Smooth muscle cell (in vitro differentiated cells): Measurements from ENCODE around the gene OBSCN. TPM values are rescaled to one million over a fixed set of nuclear protein-coding genes. Genes with fewer than 3 reads are reported as not detected.

Experiments used
- DNase-seq: peaks from one replicate; lab custom pipeline; 2025; ENCODE audit not compliant: unreplicated experiment; lab: John Stamatoyannopoulos, UW
- H2AFZ ChIP-seq: fragments of 200-600 bp; sonication (generic); 2 replicates; pipeline ENCODE4 v1.6.0; 2016; ENCODE audit warnings: antibody characterized with exemption, low read depth, mild to moderate bottlenecking
- H3F3A ChIP-seq: fragments of 200-600 bp; sonication (generic); 2 replicates; pipeline ENCODE4 v1.6.0; 2017; ENCODE audit warnings: antibody characterized with exemption, low read depth
- H3K27ac ChIP-seq: fragments of 200-600 bp; sonication (generic); 2 replicates; pipeline ENCODE4 v1.5.1; 2016; ENCODE audit warnings: low read depth, mild to moderate bottlenecking
- H3K27me3 ChIP-seq: fragments of 200-600 bp; sonication (generic); 2 replicates; pipeline ENCODE4 v1.6.1; 2016; ENCODE audit warnings: low read depth, mild to moderate bottlenecking
- H3K36me3 ChIP-seq: fragments of 200-600 bp; sonication (generic); 2 replicates; pipeline ENCODE4 v1.5.1; 2016; ENCODE audit warnings: low read depth
- H3K4me1 ChIP-seq: fragments of 200-600 bp; sonication (generic); 2 replicates; pipeline ENCODE4 v1.5.1; 2016; ENCODE audit warnings: low read depth
- H3K4me2 ChIP-seq: fragments of 200-600 bp; sonication (generic); 2 replicates; pipeline ENCODE4 v1.6.0; 2016; ENCODE audit warnings: mild to moderate bottlenecking
- H3K4me3 ChIP-seq: fragments of 200-600 bp; sonication (generic); 2 replicates; pipeline ENCODE4 v1.5.1; 2016; ENCODE audit warnings: mild to moderate bottlenecking
- H3K79me2 ChIP-seq: fragments of 200-600 bp; sonication (generic); 2 replicates; pipeline ENCODE4 v1.6.0; 2016; ENCODE audit warnings: low read depth, mild to moderate bottlenecking
- H3K9ac ChIP-seq: fragments of 200-600 bp; sonication (generic); 2 replicates; pipeline ENCODE4 v1.6.0; 2016; ENCODE audit warnings: low read depth
- H3K9me3 ChIP-seq: fragments of 200-600 bp; sonication (generic); replicated peaks from 2 replicates; pipeline ENCODE4 v1.5.1; 2016; ENCODE audit warnings: low read depth
- H4K20me1 ChIP-seq: fragments of 200-600 bp; sonication (generic); 2 replicates; pipeline ENCODE4 v1.6.0; 2016; ENCODE audit warnings: low read depth
- CTCF ChIP-seq: fragments of 200-600 bp; sonication (generic); IDR thresholded peaks from 2 replicates; pipeline ENCODE4 v1.5.1; 2017; ENCODE audit warnings: borderline replicate concordance, mild to moderate bottlenecking, antibody characterized with exemption; ENCODE audit not compliant: insufficient read depth, poor library complexity, severe bottlenecking
- WGBS: methylation state at CpG from one replicate; pipeline ENCODE4 v1.1.7; 2016; ENCODE audit warnings: low lambda C conversion rate; 5-methylcytosine and 5-hydroxymethylcytosine counted together
- polyA plus RNA-seq: library from polyadenylated mRNA; unstranded; fragments of >200 nt; fragmentation: Nextera tagmentation; extraction: Ambion mirVana; gene quantifications from 2 replicates; pipeline ENCODE4 v1.2.1, GENCODE V29; 2016
- total RNA-seq: library from RNA; depleted of rRNA; stranded (reverse); fragments of >200 nt; gene quantifications from 2 replicates; pipeline ENCODE4 v1.2.3, GENCODE V29; 2014

Gene OBSCN
- total and polyA plus RNA-seq, 2 experiments from 2014 or later, result 3.8 to 10.6 TPM

GRCh38 chr1:228337031-228337564 is 129.3 kb downstream of the OBSCN start:
- Histone ChIP-seq H3K27me3 (no peaks in the 10 kb centered on the region), H3K9ac (no peak overlapping the region), H3K79me2 (no peaks in the 10 kb centered on the region), H3K27ac (no peak overlapping the region), H3K4me3 (no peak overlapping the region), H3F3A (no peaks in the 10 kb centered on the region), H2AFZ (no peak overlapping the region), H3K36me3 (no peaks in the 10 kb centered on the region), H3K4me2 (no peak overlapping the region), H3K9me3 (no peaks in the 10 kb centered on the region), H3K4me1 (no peaks in the 10 kb centered on the region), H4K20me1 (no peaks in the 10 kb centered on the region)
- TF ChIP-seq CTCF, result no peak
- 87% methylated on average over 15 of the region's 15 CpGs for WGBS
- DNase-seq, result no peak

- no peaks in the 10 kb centered on the region for H4K20me1 ChIP-seq
- H3F3A ChIP-seq, result no peaks in the 10 kb centered on the region
- H3K4me1 ChIP-seq, result no peaks in the 10 kb centered on the region
- no peak for TF ChIP-seq CTCF
- no peaks in the 10 kb centered on the region for H3K79me2 ChIP-seq
- no peaks in the 10 kb centered on the region for H3K36me3 ChIP-seq
- H3K9me3 ChIP-seq, result no peaks in the 10 kb centered on the region
- H3K4me2 ChIP-seq, result no peak overlapping the region
- no peak overlapping the region for H3K27ac ChIP-seq
- WGBS, result 94% methylated on average over 23 of the region's 26 CpGs
- no peaks in the 10 kb centered on the region for H3K27me3 ChIP-seq
- no peak overlapping the region for H3K4me3 ChIP-seq
- no peak for DNase-seq
- no peak overlapping the region for H2AFZ ChIP-seq
- H3K9ac ChIP-seq, result no peak overlapping the region
Measured at GRCh38 chr1:228337711-228338520, 130.1 kb downstream of the OBSCN start.

GRCh38 chr1:228338521-228339051 is 130.7 kb downstream of the OBSCN start:
- Histone ChIP-seq H3K9me3 (no peaks in the 10 kb centered on the region), H3K27me3 (no peaks in the 10 kb centered on the region), H3K27ac (no peak overlapping the region), H3K4me2 (no peak overlapping the region), H3K4me1 (no peaks in the 10 kb centered on the region), H2AFZ (no peak overlapping the region), H3K79me2 (no peaks in the 10 kb centered on the region), H3K4me3 (no peak overlapping the region), H3K9ac (no peak overlapping the region), H3K36me3 (no peaks in the 10 kb centered on the region), H3F3A (no peaks in the 10 kb centered on the region), H4K20me1 (no peaks in the 10 kb centered on the region)
- no peak for DNase-seq
- 87% methylated on average over 18 of the region's 21 CpGs for WGBS
- no peak for TF ChIP-seq CTCF
